Inferior parietal cortex (tissue), 1 donor: Measurements from ENCODE around the gene OAT.
"Not testable (repeated sequence)": the region's sequence is repeated elsewhere in the genome, so short reads cannot be mapped to it uniquely, and the experiment has no call there.

Experiments used
- DNase-seq: peaks from one replicate; pipeline ENCODE4 v3.0.0-alpha.2; 2016; ENCODE audit errors: extremely low spot score

Gene OAT

GRCh38 chr10:124378881-124379471, 39.7 kb downstream of the OAT start:
- no peak for DNase-seq

- DNase-seq, result no peak
These were observed 40.5 kb downstream of the OAT start for GRCh38 chr10:124378271-124378670.

GRCh38 chr10:124377101-124377500, 41.6 kb downstream of the OAT start:
- no peak for DNase-seq

- DNase-seq, result no peak
These were observed 42.3 kb downstream of the OAT start for GRCh38 chr10:124376411-124376810.

GRCh38 chr10:124375691-124376090, 43.0 kb downstream of the OAT start:
- no peak for DNase-seq

- no peak for DNase-seq
These were observed 43.4 kb downstream of the OAT start for GRCh38 chr10:124375353-124375614.

GRCh38 chr10:124374535-124375352, 44.0 kb downstream of the OAT start:
- no peak for DNase-seq

- no peak for DNase-seq
These were observed 45.8 kb downstream of the OAT start for GRCh38 chr10:124372899-124373298.

- DNase-seq, result no peak
These were observed 48.3 kb downstream of the OAT start for GRCh38 chr10:124370426-124370825.

- DNase-seq, result no peak
These were observed 48.7 kb downstream of the OAT start for GRCh38 chr10:124369986-124370385.

GRCh38 chr10:124369533-124369932, 49.2 kb downstream of the OAT start:
- DNase-seq, result not testable (repeated sequence)

- no peak for DNase-seq
These were observed 49.7 kb downstream of the OAT start for GRCh38 chr10:124369066-124369465.

GRCh38 chr10:124367936-124368335, 50.8 kb downstream of the OAT start:
- no peak for DNase-seq

- DNase-seq, result no peak
These were observed 51.3 kb downstream of the OAT start for GRCh38 chr10:124367414-124367813.

- DNase-seq, result no peak
These were observed 51.9 kb downstream of the OAT start for GRCh38 chr10:124366825-124367224.

GRCh38 chr10:124366343-124366742, 52.4 kb downstream of the OAT start:
- no peak for DNase-seq

GRCh38 chr10:124364674-124365073, 54.0 kb downstream of the OAT start:
- DNase-seq, result no peak

- DNase-seq, result no peak
These were observed 56.2 kb downstream of the OAT start for GRCh38 chr10:124362568-124362967.

- no peak for DNase-seq
These were observed 59.3 kb downstream of the OAT start for GRCh38 chr10:124359336-124359832.

GRCh38 chr10:124357561-124357885, 61.2 kb downstream of the OAT start:
- DNase-seq, result no peak

GRCh38 chr10:124356701-124357560, 61.8 kb downstream of the OAT start:
- no peak for DNase-seq
